SK-N-SH (cell line): ENCODE measurements around the gene SDSL. TPM values are rescaled to one million over a fixed set of nuclear protein-coding genes. Genes with fewer than 3 reads are reported as not detected.
A peak's percentile ranks its signal among the peaks of the same experiment; 100 is the strongest.

Experiments used
- CTCF ChIA-PET: fragments of 300-600, 350-600 bp; formaldehyde crosslinking; extraction: SDS; loops from one replicate; lab custom pipeline; 2021; lab: Yijun Ruan, JAX
- POLR2A ChIA-PET: fragments of 350-600 bp; sonication (Branson Sonifier 250); formaldehyde crosslinking; extraction: SDS; loops from one replicate; lab custom pipeline; 2020; ENCODE audit warnings: antibody characterized with exemption, inconsistent platforms; lab: Yijun Ruan, JAX
- DNase-seq: peaks from one replicate; pipeline ENCODE4 v3.0.0; 2012
- H2AFZ ChIP-seq: fragments of 200-600 bp; sonication (generic); 2 replicates; pipeline ENCODE4 v1.8.1; 2016; ENCODE audit warnings: antibody characterized with exemption, mild to moderate bottlenecking, low read depth
- H3F3A ChIP-seq: fragments of 200-600 bp; sonication (generic); replicated peaks from 2 replicates; pipeline ENCODE3; 2016; ENCODE audit warnings: antibody characterized with exemption, mild to moderate bottlenecking; ENCODE audit not compliant: insufficient read depth
- H3K27ac ChIP-seq, 2 experiments: fragments of 200-500 bp in 1 of 2; fragments of 200-600 bp in 1 of 2; sonication (Bioruptor generic) in 1 of 2; sonication (generic), shearing (Covaris generic) in 1 of 2; 2 replicates each; pipeline versions ENCODE4 v1.5.1 to v1.6.1; 2014 to 2016; ENCODE audit warnings: low read depth in 2 of 2, inconsistent platforms in 1 of 2, low read length in 1 of 2, mild to moderate bottlenecking in 1 of 2, mixed read lengths in 1 of 2
- H3K27me3 ChIP-seq: fragments of 200-600 bp; sonication (generic), shearing (Covaris generic); 2 replicates; pipeline ENCODE4 v1.6.1; 2016; ENCODE audit warnings: mixed run types; ENCODE audit not compliant: insufficient read depth
- H3K36me3 ChIP-seq, 2 experiments: fragments of 200-500 bp in 1 of 2; fragments of 200-600 bp in 1 of 2; sonication (Bioruptor generic) in 1 of 2; sonication (generic) in 1 of 2; replicated peaks in 1 of 2; 2 replicates each; pipeline versions ENCODE3 to v1.5.1; 2014 to 2016; ENCODE audit warnings: low read length in 1 of 2, mild to moderate bottlenecking in 1 of 2; ENCODE audit not compliant: insufficient read depth in 2 of 2, control insufficient read depth in 1 of 2
- H3K4me1 ChIP-seq, 2 experiments: fragments of 200-500 bp in 1 of 2; fragments of 200-600 bp in 1 of 2; sonication (Bioruptor generic) in 1 of 2; sonication (generic), shearing (Covaris generic) in 1 of 2; 2 replicates each; pipeline versions ENCODE4 v1.5.1 to v1.6.1; 2014 to 2016; ENCODE audit warnings: low read depth in 1 of 2, low read length in 1 of 2, mixed run types in 1 of 2; ENCODE audit not compliant: insufficient read depth in 2 of 2, control insufficient read depth in 1 of 2
- H3K4me2 ChIP-seq: fragments of 200-600 bp; sonication (generic), shearing (Covaris generic); 2 replicates; pipeline ENCODE4 v1.6.1; 2017; ENCODE audit warnings: mixed run types
- H3K4me3 ChIP-seq, 2 experiments: fragments of 200-500 bp in 1 of 2; fragments of 200-600 bp in 1 of 2; sonication (Bioruptor generic) in 1 of 2; sonication (generic), shearing (Covaris generic) in 1 of 2; 2 replicates each; pipeline versions ENCODE4 v1.5.1 to v1.8.1; 2014 to 2016; ENCODE audit warnings: low read depth in 2 of 2, inconsistent platforms in 1 of 2, low read length in 1 of 2, mild to moderate bottlenecking in 1 of 2, mixed read lengths in 1 of 2, moderate library complexity in 1 of 2
- H3K79me2 ChIP-seq: fragments of 200-600 bp; sonication (generic); 2 replicates; pipeline ENCODE4 v1.8.1; 2017; ENCODE audit warnings: mild to moderate bottlenecking; ENCODE audit not compliant: insufficient read depth
- H3K9ac ChIP-seq: fragments of 200-600 bp; sonication (generic); 2 replicates; pipeline ENCODE4 v1.6.1; 2017; ENCODE audit warnings: mixed run types
- H3K9me2 ChIP-seq: fragments of 200-600 bp; sonication (generic); 2 replicates; pipeline ENCODE4 v1.6.1; 2017; ENCODE audit warnings: mixed run types
- H3K9me3 ChIP-seq: fragments of 200-600 bp; sonication (generic); 2 replicates; pipeline ENCODE4 v1.6.1; 2017; ENCODE audit warnings: mixed run types, mild to moderate bottlenecking, moderate library complexity
- H4K20me1 ChIP-seq: fragments of 200-600 bp; sonication (generic); 2 replicates; pipeline ENCODE4 v1.6.1; 2017; ENCODE audit warnings: mild to moderate bottlenecking, mixed run types; ENCODE audit not compliant: insufficient read depth
- EP300 ChIP-seq, 2 experiments: IDR thresholded peaks; 2 replicates each; pipeline versions ENCODE4 v1.4.0 to v1.6.1; 2012; ENCODE audit warnings: borderline replicate concordance in 1 of 2, low read depth in 1 of 2, low read length in 1 of 2
- GABPA ChIP-seq: IDR thresholded peaks from 2 replicates; pipeline ENCODE4 v1.4.0; 2012; ENCODE audit warnings: low read depth, mild to moderate bottlenecking
- MEF2A ChIP-seq: IDR thresholded peaks from 2 replicates; pipeline ENCODE4 v1.4.0; 2012; ENCODE audit warnings: low read depth, borderline replicate concordance
- MXI1 ChIP-seq: IDR thresholded peaks from 2 replicates; pipeline ENCODE4 v1.6.1; 2012; ENCODE audit warnings: mild to moderate bottlenecking, low read depth, low read length, improper control_type of control experiment
- NFIC ChIP-seq: IDR thresholded peaks from 2 replicates; pipeline ENCODE4 v1.4.0; 2012; ENCODE audit warnings: borderline replicate concordance
- PBX3 ChIP-seq: IDR thresholded peaks from 2 replicates; pipeline ENCODE4; 2012
- POLR2AphosphoS5 ChIP-seq: IDR thresholded peaks from 2 replicates; pipeline ENCODE4 v1.6.1; 2012; ENCODE audit warnings: low read depth, low read length
- RAD21 ChIP-seq: IDR thresholded peaks from 2 replicates; pipeline ENCODE4 v1.6.1; 2012; ENCODE audit warnings: mild to moderate bottlenecking, low read length
- REST ChIP-seq: IDR thresholded peaks from 2 replicates; pipeline ENCODE4 v1.6.1; 2012; ENCODE audit warnings: mild to moderate bottlenecking, low read depth, low read length, moderate library complexity
- RXRA ChIP-seq: IDR thresholded peaks from 2 replicates; pipeline ENCODE4 v1.4.0; 2012; ENCODE audit warnings: low read depth, mild to moderate bottlenecking, borderline replicate concordance
- TCF12 ChIP-seq: IDR thresholded peaks from 2 replicates; pipeline ENCODE4 v1.4.0; 2012
- YY1 ChIP-seq: IDR thresholded peaks from 2 replicates; pipeline ENCODE4 v1.4.0; 2012; ENCODE audit warnings: low read depth, mild to moderate bottlenecking
- WGBS: methylation state at CpG from one replicate; pipeline ENCODE4 v1.1.6; 2017; ENCODE audit warnings: low lambda C conversion rate; 5-methylcytosine and 5-hydroxymethylcytosine counted together
- polyA plus RNA-seq, 3 experiments: library from polyadenylated mRNA; depleted of rRNA; stranded (reverse); fragments of >200 nt; gene quantifications; 2 replicates each; pipeline ENCODE4 v1.2.3, GENCODE V29; 2012

The SDSL gene
- polyA plus RNA-seq, 1 of the 3 experiments (the other 2 are of a cell fraction): 33.7 TPM

GRCh38 chr12:113477171-113477841 lies 55.1 kb downstream of the SDSL start (continued):
- TF ChIP-seq PBX3 (no peak), REST (no peak)
- TF ChIP-seq, all 33 proteins: peak for 0

- H3F3A ChIP-seq: no peaks in the 10 kb centered on the region
- no peak overlapping the region for H3K27ac ChIP-seq
- no peaks in the 10 kb centered on the region for H3K36me3 ChIP-seq
- CTCF ChIA-PET: interaction anchor here (0.7 to 7.9 kb wide), 3 partner anchors 9 to 52 kb away, joined by 3 to 44 read pairs (median 4); no protein-coding TSS in a partner anchor
- no peak overlapping the region for H3K4me3 ChIP-seq
- no peaks in the 10 kb centered on the region for H3K79me2 ChIP-seq
- no peak overlapping the region for H3K4me2 ChIP-seq
- H2AFZ ChIP-seq: no peak overlapping the region
- no peaks in the 10 kb centered on the region for H3K9me3 ChIP-seq
- peaks cover 70% of the 10 kb centered on the region for H3K27me3 ChIP-seq
- H4K20me1 ChIP-seq: 0 out of 2 replicates have a peak, but pooled peaks cover 3% of the 10 kb centered on the region
- no peak for TF ChIP-seq RAD21
- TF ChIP-seq NFIC: no peak
- POLR2A ChIA-PET: no interaction called here
- 10% methylated on average over 3 of the region's 3 CpGs for WGBS
- no peak overlapping the region for H3K9ac ChIP-seq
- H3K4me1 ChIP-seq: no peaks in the 10 kb centered on the region; a peak in 1 of 4 replicates
- DNase-seq: peak; percentile 24
- no peaks in the 10 kb centered on the region for H3K9me2 ChIP-seq
Observed at GRCh38 chr12:113477842-113478215, 55.6 kb downstream of the SDSL start.

GRCh38 chr12:113478351-113479011 lies 56.3 kb downstream of the SDSL start:
- CTCF ChIA-PET: interaction anchor here (0.7 to 7.9 kb wide), 3 partner anchors 10 to 53 kb away, joined by 3 to 44 read pairs (median 5); no protein-coding TSS in a partner anchor
- TF ChIP-seq RXRA (no peak), MEF2A (no peak), EP300 (IDR thresholded peaks at IDR 0.05; ENCODE audit: borderline replicate concordance in 1 of 2, low read depth in 1 of 2, low read length in 1 of 2) (no peak), YY1 (no peak), GABPA (no peak), PBX3 (no peak), REST (no peak), MXI1 (no peak), TCF12 (no peak), RAD21 (no peak), POLR2AphosphoS5 (no peak)

More at GRCh38 chr12:113478351-113479011, 56.3 kb downstream of the SDSL start:
- no peaks in the 10 kb centered on the region for H3K79me2 ChIP-seq
- H3K9me2 ChIP-seq: no peaks in the 10 kb centered on the region
- 0 out of 2 replicates have a peak, but pooled peaks cover 2% of the 10 kb centered on the region for H4K20me1 ChIP-seq
- no peaks in the 10 kb centered on the region; a peak in 1 of 4 replicates for H3K4me1 ChIP-seq
- H3K4me3 ChIP-seq: no peak overlapping the region
- no peak overlapping the region for H3K27ac ChIP-seq
- H3K9ac ChIP-seq: no peak overlapping the region
- H3K27me3 ChIP-seq: peaks cover 64% of the 10 kb centered on the region
- POLR2A ChIA-PET: no interaction called here
- H2AFZ ChIP-seq: no peak overlapping the region
- no peak for DNase-seq
- no peaks in the 10 kb centered on the region for H3F3A ChIP-seq
- H3K36me3 ChIP-seq: no peaks in the 10 kb centered on the region
- 19% methylated on average over 29 of the region's 41 CpGs for WGBS
- no peak overlapping the region for H3K4me2 ChIP-seq
- H3K9me3 ChIP-seq: no peaks in the 10 kb centered on the region
